ENCODE measurements around the gene PCNA.
"Not testable (repeated sequence)": the region's sequence is repeated elsewhere in the genome, so short reads cannot be mapped to it uniquely, and the experiment has no call there.

The PCNA gene

GRCh38 chr20:5099009-5099408 is 20.7 kb downstream of the PCNA start:
- not testable (repeated sequence) for DNase-seq (ENCODE audit: low read depth, low spot score)

DNA sequence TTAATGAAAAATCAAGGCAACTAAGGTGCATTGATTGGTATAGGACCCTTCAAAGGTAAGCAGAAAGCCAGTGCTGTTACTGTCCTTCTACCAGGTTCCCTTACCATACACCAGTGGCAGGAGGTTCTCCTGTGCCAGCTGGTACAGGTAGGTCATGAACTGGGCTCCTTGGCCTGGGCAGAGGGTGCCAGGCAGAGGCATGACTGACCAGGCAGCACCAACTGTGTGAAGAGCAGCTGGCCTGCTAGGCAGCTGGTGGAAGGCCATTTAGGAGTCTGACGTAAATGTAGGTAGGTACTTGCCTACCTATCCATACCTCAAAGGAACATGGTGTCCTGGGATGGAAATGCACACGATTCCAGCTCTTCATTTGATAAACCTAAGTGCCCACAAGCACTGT is 23.3 kb downstream of the PCNA start:
- no peak for DNase-seq (ENCODE audit: low read depth, low spot score)

GRCh38 chr20:5095931-5096330 is 23.8 kb downstream of the PCNA start:
- DNase-seq (ENCODE audit: low read depth, low spot score): no peak

DNA sequence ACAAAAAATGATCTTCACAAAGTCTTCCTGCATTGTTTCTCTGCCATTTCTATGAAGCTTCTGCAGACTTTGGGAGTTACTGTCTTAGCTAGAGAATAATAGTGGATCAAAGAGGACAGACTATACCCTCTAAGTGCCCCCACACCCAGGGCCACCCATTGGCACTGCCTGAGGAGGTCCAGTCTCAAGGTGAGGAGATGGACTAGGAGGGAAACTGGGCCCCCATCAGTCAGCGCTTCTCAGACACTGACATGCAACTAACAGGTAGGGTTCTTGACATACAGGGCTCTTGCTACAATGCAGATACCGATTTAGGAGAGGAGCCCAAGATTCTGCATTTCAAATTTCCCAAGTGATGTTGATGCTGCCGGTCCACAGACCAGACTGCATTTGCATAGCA is 24.3 kb downstream of the PCNA start:
- no peak for DNase-seq (ENCODE audit: low read depth, low spot score)

DNA sequence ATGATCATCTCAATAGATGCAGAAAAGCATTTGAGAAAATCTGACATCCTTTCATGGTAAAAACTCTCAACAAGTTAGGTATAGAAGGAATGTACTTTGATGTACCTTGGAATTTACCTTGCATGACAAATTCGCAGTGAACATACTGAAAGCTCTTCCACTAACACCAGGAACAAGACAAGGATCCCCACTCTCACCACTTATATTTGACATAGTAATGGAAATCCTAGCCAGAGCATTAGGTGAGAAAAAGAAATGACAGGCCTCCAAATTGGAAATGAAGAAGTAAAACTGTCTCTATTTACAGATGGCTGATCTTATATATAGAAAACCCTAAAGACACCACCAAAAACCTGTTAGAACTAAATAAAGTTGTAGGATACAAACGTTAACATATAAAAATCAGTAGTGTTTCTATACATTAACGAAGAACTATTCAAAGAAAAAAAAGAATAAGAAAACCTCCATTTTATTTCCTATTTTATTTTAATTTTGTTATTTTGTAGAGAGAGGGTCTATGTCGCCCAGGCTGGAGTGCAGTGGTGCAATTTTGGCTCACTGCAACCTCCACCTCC is 26.9 kb downstream of the PCNA start:
- no peak for DNase-seq (ENCODE audit: low read depth, low spot score)

DNA sequence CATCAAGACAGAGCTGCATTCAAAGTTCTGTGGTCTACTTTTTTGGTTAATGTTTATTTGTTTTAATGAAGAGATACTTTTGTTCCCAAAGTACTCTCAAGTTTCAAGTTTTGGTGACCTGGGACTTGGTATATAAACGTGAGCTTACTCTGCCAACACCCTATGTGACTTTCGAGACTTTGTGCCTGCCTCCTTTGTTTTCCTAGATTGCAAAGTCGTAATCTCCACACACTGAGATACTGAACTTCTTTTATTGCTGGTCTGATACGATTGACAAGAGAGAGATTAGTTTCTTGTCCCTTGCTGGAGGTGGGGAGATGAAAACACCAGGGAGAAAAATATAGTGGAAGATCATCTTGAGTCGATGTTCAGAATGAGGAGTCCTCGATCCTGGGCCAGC is 27.9 kb downstream of the PCNA start:
- no peak for DNase-seq (ENCODE audit: low read depth, low spot score)

- no peak for DNase-seq (ENCODE audit: low read depth, low spot score)
These were observed 29.6 kb downstream of the PCNA start for GRCh38 chr20:5090191-5090590.

DNA sequence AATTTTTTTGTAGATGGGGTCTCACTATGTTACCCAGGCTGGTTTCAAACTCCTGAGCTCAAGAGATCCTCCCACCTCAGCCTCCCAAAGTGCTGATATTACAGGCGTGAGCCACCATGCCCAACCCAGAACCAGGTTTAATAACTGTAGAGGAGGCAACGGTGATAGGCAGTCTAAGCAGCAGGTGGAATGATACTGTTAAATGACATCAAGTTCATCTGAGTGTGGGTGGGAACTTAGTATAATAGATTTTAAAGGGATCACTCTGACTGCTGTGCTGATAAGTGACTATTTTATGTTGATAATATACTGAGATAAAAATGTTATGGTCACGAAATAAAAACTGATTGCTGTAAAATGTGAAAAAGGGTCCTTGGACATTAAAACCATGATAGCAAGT is 31.1 kb downstream of the PCNA start:
- no peak for DNase-seq (ENCODE audit: low read depth, low spot score)

DNA sequence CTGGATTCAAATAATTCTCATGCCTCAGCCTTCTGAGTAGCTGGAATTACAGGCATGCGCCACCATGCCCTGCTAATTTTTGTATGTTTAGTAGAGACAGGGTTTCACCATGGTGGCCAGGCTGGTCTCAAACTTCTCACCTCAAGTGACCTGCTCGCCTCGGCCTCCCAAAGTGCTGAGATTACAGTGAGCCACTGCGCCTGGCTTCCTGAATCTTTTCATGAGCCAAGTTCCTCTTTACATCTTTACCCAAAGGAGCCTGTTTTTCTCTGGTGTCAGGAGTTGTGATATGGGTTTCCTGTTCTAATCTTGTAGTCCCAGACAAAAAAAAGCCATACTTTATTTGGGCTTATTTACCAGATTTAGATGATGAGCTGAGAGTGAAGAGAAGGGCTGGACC is 34.4 kb downstream of the PCNA start:
- DNase-seq (ENCODE audit: low read depth, low spot score): no peak

DNA sequence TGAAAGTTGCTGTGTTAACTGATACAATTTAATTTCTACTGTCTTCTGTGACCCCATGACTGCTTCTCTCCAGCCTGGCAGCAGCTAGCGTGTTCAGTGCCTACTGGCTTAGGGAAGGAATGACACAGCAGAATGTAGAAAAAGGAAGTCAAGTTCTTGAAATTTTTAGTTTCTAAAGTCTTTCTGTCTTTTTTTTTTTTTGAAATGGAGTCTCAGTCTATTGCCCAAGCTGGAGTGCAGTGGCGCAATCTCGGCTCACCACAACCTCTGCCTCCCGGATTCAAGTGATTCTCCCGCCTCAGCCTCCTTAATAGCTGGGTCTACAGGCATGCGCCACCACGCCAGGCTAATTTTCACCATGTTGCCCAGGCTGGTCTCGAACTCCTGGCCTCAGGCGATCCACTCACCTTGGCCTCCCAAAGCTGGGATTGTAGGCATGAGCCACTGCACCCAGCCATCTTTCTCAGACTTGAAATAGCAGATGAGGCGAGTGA is 39.3 kb downstream of the PCNA start:
- DNase-seq (ENCODE audit: low read depth, low spot score): no peak

DNA sequence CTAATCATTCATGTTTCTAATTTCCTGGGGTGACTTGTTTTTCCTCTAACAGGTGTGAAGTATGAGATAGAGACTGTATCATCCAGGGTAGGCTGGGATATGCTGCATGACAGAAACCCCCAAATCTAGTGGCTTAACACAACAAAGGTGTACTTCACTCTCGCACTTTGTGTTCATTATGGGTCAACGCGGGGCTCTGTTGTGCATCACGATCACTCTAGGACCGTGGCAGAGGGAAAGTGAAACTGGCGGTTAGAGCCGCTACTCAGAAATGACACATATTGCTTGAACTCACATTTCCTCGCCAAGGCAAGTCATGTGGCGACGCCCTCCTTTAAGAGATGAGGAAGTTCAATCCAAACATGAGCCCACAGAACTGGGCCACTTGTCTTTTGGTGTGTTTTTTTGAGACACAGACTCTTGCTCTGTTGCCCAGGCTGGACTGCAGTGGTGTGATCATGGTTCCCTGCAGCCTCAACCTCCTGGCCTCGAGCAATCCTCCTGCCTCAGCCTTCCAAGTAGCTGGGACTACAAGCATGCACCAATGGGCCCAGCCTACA is 41.3 kb downstream of the PCNA start:
- no peak for DNase-seq (ENCODE audit: low read depth, low spot score)

GRCh38 chr20:5077761-5078387 is 41.9 kb downstream of the PCNA start:
- no peak for DNase-seq (ENCODE audit: low read depth, low spot score)

GRCh38 chr20:5076913-5077312 is 42.8 kb downstream of the PCNA start:
- not testable (repeated sequence) for DNase-seq (ENCODE audit: low read depth, low spot score)

DNA sequence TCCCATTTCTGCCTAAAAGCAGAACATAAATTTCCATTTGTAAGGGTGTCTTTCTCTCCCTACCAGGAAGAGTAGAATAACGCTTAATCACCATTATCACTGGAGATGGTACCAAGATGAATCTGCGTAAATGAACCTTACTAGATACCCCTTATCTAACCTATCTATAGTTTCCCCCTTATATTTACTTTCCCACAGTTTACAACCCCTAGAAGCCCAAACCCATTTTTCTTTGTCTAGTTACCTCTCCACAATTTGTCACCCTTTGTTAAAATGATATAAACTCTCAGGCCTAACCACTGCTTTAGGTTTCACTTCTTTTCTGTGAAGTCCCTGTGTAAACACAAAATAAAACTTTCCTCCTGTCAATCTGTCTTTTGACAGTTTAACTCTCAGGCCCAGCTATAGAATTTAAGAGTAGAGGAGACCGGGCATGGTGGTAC is 45.5 kb downstream of the PCNA start:
- no peak for DNase-seq (ENCODE audit: low read depth, low spot score)

- no peak for DNase-seq (ENCODE audit: low read depth, low spot score)
These were observed 46.0 kb downstream of the PCNA start for GRCh38 chr20:5073660-5074231.

DNA sequence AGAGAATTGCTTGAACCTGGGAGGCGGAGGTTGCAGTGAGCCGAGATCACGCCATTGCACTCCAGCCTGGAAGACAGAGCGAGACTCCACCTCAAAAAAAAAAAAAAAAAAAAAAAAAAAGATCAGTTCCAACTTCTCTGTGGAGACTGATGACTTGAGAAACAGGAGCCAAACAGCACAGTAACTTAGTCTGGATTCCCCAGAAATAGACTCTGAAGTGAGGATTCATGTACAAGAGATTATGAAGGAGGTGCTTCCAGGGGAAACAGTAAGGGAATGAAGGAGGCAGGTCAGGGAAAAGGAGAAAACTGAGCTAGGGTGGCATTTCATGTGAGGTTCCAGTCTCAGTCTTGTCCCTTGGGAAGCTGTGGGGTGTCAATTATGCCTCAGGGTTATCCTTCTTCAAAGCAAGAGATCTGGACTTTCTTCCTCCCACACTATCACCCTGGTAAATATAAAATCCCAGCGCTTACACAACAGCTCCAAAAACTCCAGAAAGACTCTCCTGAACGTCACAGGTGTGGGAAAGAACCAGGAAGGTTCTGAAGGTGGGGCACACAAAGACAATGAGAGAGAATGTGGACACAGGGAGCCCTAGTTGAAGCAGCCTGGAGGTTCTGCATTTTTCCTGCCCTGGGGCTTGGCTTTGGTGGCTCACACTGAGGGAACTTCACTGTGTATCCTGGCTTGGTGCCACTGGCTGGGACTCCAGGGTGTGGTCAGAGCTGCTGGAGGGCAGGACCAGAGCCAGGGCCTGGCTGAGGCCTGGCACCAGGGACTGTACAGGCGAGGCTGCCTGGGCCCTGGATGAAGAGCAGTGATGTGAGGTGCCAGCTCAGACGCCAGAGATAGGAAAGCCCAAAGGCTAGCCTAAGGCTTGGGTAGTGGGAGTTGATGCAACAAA is 46.8 kb downstream of the PCNA start:
- DNase-seq (ENCODE audit: low read depth, low spot score): no peak

DNA sequence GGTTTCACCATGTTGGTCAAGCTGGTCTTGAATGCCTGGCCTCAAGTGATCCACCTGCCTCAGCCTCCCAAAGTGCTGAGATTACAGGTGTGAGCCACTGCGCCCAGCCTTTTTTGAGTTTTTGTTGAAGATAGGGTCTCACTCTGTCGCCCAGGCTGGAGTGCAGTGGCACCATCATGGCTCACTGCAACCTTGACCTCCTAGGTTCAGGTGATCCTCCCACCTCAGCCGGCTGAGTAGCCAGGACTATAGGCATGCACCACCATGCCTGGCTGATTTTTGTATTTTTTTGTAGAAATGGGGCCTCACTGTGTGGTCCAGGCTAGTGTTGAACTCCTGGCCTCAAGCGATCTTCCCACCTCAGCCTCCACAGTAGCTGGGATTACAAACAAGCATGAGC is 47.8 kb downstream of the PCNA start:
- DNase-seq (ENCODE audit: low read depth, low spot score): not testable (repeated sequence)

GRCh38 chr20:5070570-5070969 is 49.2 kb downstream of the PCNA start:
- DNase-seq (ENCODE audit: low read depth, low spot score): no peak

- no peak for DNase-seq (ENCODE audit: low read depth, low spot score)
These were observed 49.7 kb downstream of the PCNA start for GRCh38 chr20:5070081-5070480.

DNA sequence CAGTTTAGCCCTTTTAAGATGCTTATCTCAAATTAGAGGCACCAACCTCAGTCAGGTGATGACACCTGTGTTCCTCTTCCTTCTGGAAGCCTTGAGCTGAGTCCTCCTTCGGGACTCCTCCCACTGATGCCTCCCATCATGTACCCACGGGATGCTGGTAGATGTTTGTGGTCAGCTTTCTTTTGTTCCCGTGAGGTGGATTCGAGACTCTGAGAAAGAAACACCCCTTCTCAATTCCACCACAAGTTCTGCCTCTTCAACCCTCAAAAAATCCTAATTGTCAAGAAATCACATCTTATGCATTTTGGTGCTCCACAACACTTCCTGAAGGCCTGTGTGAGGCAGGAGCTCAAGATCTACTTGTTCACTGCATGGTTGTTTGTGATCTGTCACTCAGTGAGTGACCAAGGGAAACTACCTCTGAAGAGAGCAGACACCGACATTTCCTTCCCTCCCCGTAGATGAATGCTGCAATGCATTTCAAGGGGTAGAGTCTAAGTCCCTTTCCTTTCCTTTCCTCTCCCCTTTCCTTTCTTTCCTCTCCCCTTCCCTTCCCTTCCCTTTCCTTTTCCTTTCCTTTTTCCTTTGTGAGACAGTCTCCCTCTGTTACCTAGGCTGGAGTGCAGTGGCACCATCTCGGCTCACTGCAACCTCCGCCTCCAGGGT is 50.5 kb downstream of the PCNA start:
- no peak for DNase-seq (ENCODE audit: low read depth, low spot score)

- no peak for DNase-seq (ENCODE audit: low read depth, low spot score)
These were observed 51.7 kb downstream of the PCNA start for GRCh38 chr20:5067877-5068645.
